Esophagus muscularis mucosa (tissue), 4 donors: ENCODE results near the gene KRTAP12-1. TPM values are rescaled to one million over a fixed set of nuclear protein-coding genes. Genes with fewer than 3 reads are reported as not detected.

Experiments
- DNase-seq: peaks from one replicate; pipeline ENCODE4 v3.0.0-alpha.2; 2017; ENCODE audit errors: extremely low spot score
- H3K27ac ChIP-seq, 4 donors: fragments of 200-600 bp; sonication (generic); replicated peaks in 1 of 4; 1 replicate in 3 of 4; 2 replicates in 1 of 4; pipeline ENCODE4 v1.5.1; 2016 to 2019; ENCODE audit warnings: mild to moderate bottlenecking in 1 of 4
- H3K27me3 ChIP-seq, 4 donors: fragments of 200-600 bp; sonication (generic); one replicate each; pipeline versions ENCODE4 v1.5.1 to v1.6.0; 2016 to 2019
- H3K36me3 ChIP-seq, 4 donors: fragments of 200-600 bp; sonication (generic); one replicate each; pipeline ENCODE4 v1.5.1; 2016 to 2019
- H3K4me1 ChIP-seq, 4 donors: fragments of 200-600 bp; sonication (generic); one replicate each; pipeline ENCODE4 v1.5.1; 2016 to 2019
- H3K4me3 ChIP-seq, 4 donors: fragments of 200-600 bp; sonication (generic); 1 replicate in 2 of 4; 2 replicates in 2 of 4; pipeline ENCODE4 v1.5.1; 2016 to 2019; ENCODE audit warnings: mild to moderate bottlenecking in 4 of 4, moderate library complexity in 1 of 4
- H3K9me3 ChIP-seq, 4 donors: fragments of 200-600 bp; sonication (generic); 1 replicate in 3 of 4; 2 replicates in 1 of 4; pipeline ENCODE4 v1.5.1; 2016 to 2019
- EP300 ChIP-seq: sonication (generic); formaldehyde crosslinking; IDR thresholded peaks from one replicate; pipeline ENCODE4 v1.6.1; 2017; ENCODE audit warnings: antibody characterized with exemption
- POLR2A ChIP-seq: fragments of 450-650 bp; IDR thresholded peaks from one replicate; pipeline ENCODE4 v1.6.1; 2017; ENCODE audit warnings: antibody characterized with exemption, moderate library complexity, mild to moderate bottlenecking, low read depth
- POLR2AphosphoS5 ChIP-seq, 2 donors: sonication (generic); formaldehyde crosslinking; IDR thresholded peaks; one replicate each; pipeline ENCODE4 v1.6.1; 2017; ENCODE audit warnings: antibody characterized with exemption in 2 of 2
- WGBS: methylation state at CpG from one replicate; pipeline ENCODE4 v1.1.5; 2018; 5-methylcytosine and 5-hydroxymethylcytosine counted together
- intact Hi-C: fragments of 100-400 bp; cut with DNase I; formaldehyde crosslinking; loops from one replicate; pipeline ENCODE4 v1.15.1; 2023
- total RNA-seq, 4 donors: library from RNA; depleted of rRNA; stranded (reverse); fragments of >200 nt; gene quantifications; one replicate each; pipeline versions ENCODE4 v1.1.0 to v1.2.1, GENCODE V29; 2016
- TF ChIP-seq, protein P1 (sequence below), 3 experiments: fragments of 200-600 bp in 2 of 3; fragments of 450-650 bp in 1 of 3; sonication (generic) in 2 of 3; IDR thresholded peaks; one replicate each; pipeline ENCODE4 v1.5.1; 2017 to 2019; ENCODE audit warnings: antibody characterized with exemption in 3 of 3, mild to moderate bottlenecking in 2 of 3, moderate library complexity in 1 of 3

KRTAP12-1 gene
- total RNA-seq, 4 donors from 2014 or later = not detected

- no peak for DNase-seq
- Histone ChIP-seq H3K27me3 (peaks cover 8 to 94% (median 60%) of the 10 kb centered on the region in 4 donors), H3K27ac (no peak overlapping the region), H3K4me1 (peaks cover 2 to 43% (median 24%) of the 10 kb centered on the region in 4 donors), H3K9me3 (no peaks in the 10 kb centered on the region), H3K4me3 (no peak overlapping the region), H3K36me3 (no peaks in the 10 kb centered on the region)
- intact Hi-C loops = no loop called here
- 9% methylated on average over 19 of the region's 46 CpGs for WGBS
- TF ChIP-seq EP300 (no peak), POLR2A (no peak), POLR2AphosphoS5 (IDR thresholded peaks at IDR 0.05) (no peak)
- TF ChIP-seq, protein P1, sequence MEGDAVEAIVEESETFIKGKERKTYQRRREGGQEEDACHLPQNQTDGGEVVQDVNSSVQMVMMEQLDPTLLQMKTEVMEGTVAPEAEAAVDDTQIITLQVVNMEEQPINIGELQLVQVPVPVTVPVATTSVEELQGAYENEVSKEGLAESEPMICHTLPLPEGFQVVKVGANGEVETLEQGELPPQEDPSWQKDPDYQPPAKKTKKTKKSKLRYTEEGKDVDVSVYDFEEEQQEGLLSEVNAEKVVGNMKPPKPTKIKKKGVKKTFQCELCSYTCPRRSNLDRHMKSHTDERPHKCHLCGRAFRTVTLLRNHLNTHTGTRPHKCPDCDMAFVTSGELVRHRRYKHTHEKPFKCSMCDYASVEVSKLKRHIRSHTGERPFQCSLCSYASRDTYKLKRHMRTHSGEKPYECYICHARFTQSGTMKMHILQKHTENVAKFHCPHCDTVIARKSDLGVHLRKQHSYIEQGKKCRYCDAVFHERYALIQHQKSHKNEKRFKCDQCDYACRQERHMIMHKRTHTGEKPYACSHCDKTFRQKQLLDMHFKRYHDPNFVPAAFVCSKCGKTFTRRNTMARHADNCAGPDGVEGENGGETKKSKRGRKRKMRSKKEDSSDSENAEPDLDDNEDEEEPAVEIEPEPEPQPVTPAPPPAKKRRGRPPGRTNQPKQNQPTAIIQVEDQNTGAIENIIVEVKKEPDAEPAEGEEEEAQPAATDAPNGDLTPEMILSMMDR (IDR thresholded peaks at IDR 0.05) = no peak
These were observed 25.0 kb upstream of the KRTAP12-1 start for GRCh38 chr21:44706706-44707581.

DNA sequence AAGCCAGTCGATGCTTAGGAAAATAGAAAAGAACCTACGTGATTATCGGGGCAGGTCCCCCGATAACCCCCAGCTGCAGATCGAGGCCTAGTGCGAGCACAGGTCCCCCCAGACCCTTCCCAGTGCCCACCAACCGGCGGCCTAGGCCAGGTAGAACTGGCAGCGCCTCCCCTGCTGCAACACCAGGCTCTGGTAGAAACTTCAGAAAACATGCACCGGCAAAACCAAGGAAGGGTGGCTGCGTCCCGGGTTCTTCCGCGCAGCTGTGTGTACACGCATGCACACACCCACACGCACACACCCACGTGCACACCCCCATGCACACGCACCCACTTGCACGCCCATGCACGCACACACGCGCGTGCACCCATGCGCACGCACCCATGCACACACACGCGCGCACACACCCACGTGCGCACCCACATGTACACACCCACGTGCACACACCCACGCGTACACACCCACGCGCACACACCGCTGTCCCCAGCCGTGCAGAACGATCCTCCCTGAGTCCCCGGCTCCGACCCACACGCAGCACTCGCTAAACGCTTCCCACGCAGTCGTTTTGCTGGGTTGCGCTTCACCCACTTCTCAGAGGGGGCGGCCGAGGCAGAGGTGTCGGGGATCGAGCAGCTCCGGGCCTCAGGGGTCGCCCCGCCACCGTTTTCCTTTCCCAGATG, 24.2 kb upstream of the KRTAP12-1 start:
- WGBS = 8% methylated on average over 32 of the region's 54 CpGs
- peaks cover 2 to 35% (median 18%) of the 10 kb centered on the region in 4 donors for H3K4me1 ChIP-seq
- no peak overlapping the region for H3K4me3 ChIP-seq
- DNase-seq = no peak
- no peaks in the 10 kb centered on the region for H3K9me3 ChIP-seq
- intact Hi-C loops = no loop called here
- TF ChIP-seq POLR2A = no peak
- TF ChIP-seq, protein P1 (IDR thresholded peaks at IDR 0.05) = no peak
- H3K27ac ChIP-seq = no peak overlapping the region
- peaks cover 8 to 94% (median 55%) of the 10 kb centered on the region in 4 donors for H3K27me3 ChIP-seq
- no peaks in the 10 kb centered on the region for H3K36me3 ChIP-seq

DNA sequence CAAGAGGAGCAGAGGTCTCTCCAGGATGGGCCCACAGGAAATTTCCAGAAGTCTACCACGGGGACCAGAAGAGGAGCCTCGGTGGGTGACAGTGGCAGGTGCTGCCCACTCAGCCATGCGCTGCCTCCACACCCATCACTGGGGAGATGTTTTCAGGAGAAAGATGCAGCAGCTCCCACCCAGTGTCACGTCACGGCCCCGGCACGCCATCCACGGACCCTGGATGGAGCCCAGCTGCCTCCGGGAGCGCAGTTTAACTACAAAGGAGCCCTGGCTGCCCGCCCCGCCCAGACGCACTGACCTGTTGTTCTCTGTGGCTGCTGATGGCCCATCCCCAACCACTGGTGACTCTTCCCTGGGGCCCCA, 22.7 kb upstream of the KRTAP12-1 start:
- no CpG with 5 or more reads among the region's 13 CpGs for WGBS
- intact Hi-C loops = no loop called here
- no peak for TF ChIP-seq POLR2AphosphoS5 (IDR thresholded peaks at IDR 0.05)
- no peak for TF ChIP-seq EP300
- TF ChIP-seq POLR2A = no peak
- TF ChIP-seq, protein P1 (IDR thresholded peaks at IDR 0.05) = no peak
- no peak overlapping the region for H3K4me3 ChIP-seq
- H3K27me3 ChIP-seq = peaks cover 8 to 94% (median 40%) of the 10 kb centered on the region in 4 donors
- H3K27ac ChIP-seq = no peak overlapping the region
- H3K36me3 ChIP-seq = no peaks in the 10 kb centered on the region
- peak; percentile 87 for DNase-seq
- no peaks in the 10 kb centered on the region for H3K9me3 ChIP-seq
- H3K4me1 ChIP-seq = peaks cover 2 to 26% (median 8%) of the 10 kb centered on the region in 4 donors

- H3K4me1 ChIP-seq = peaks cover 0 to 20% (median 1%) of the 10 kb centered on the region in 4 donors
- H3K27ac ChIP-seq = no peak overlapping the region
- H3K36me3 ChIP-seq = no peaks in the 10 kb centered on the region
- intact Hi-C loops = no loop called here
- 36% methylated on average over 9 of the region's 13 CpGs for WGBS
- peaks cover 8 to 94% (median 34%) of the 10 kb centered on the region in 4 donors for H3K27me3 ChIP-seq
- peak; percentile 82 for DNase-seq
- no peaks in the 10 kb centered on the region for H3K9me3 ChIP-seq
- TF ChIP-seq EP300 = no peak
- no peak for TF ChIP-seq POLR2AphosphoS5 (IDR thresholded peaks at IDR 0.05)
- TF ChIP-seq, protein P1 (IDR thresholded peaks at IDR 0.05) = no peak
- no peak for TF ChIP-seq POLR2A
- H3K4me3 ChIP-seq = no peak overlapping the region
These were observed 22.0 kb upstream of the KRTAP12-1 start for GRCh38 chr21:44703731-44704635.
